Putamen (tissue), 1 donor: ENCODE measurements around the gene ARMH4.
A peak's percentile ranks its signal among the peaks of the same experiment; 100 is the strongest.
"Not testable (repeated sequence)": the region's sequence is repeated elsewhere in the genome, so short reads cannot be mapped to it uniquely, and the experiment has no call there.

ENCODE experiments used
- DNase-seq: peaks from one replicate; pipeline ENCODE4 v3.0.0-alpha.2; 2016; ENCODE audit warnings: low spot score

The ARMH4 gene

DNA sequence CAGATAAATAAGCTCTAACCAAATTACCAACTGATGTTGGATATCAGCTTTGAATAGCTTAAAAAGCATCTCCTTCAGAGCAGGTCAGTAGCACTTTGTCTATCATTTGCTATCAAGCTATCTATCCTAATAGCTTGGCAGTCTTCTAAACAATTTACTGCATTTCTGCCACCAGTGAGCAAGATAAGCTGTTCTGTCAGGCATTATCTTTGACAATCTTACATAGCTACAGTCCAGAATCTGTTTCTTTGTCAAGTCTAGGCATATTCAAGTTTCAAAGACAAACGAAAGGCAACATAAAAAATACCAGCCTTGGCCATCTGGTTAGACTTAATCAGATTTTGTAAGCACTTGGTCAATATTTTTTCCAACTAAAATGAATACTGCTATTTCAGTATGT is 5.6 kb downstream of the ARMH4 start:
- no peak for DNase-seq

- DNase-seq, result no peak
Measured at GRCh38 chr14:58145936-58146335, 6.1 kb downstream of the ARMH4 start.

GRCh38 chr14:58143106-58143505 is 8.9 kb downstream of the ARMH4 start:
- DNase-seq, result no peak

DNA sequence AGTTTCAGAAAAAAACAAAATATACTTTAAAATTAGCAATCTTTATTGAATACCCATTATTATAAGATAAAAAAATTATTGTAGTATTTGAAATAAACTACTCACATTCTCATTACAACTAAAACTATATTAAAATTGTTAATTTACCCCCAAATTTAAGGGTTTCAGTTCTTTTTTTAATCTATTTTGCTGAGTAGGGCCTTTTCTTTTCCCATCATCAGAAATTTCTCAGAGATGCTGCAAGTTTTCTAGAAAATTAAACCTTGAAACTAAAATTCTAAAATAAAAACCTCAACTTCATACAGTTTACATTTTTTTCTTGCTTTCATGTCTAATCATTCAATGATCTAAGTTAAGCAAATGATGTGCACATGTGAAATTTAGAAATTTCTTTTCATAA is 10.1 kb downstream of the ARMH4 start:
- no peak for DNase-seq

DNA sequence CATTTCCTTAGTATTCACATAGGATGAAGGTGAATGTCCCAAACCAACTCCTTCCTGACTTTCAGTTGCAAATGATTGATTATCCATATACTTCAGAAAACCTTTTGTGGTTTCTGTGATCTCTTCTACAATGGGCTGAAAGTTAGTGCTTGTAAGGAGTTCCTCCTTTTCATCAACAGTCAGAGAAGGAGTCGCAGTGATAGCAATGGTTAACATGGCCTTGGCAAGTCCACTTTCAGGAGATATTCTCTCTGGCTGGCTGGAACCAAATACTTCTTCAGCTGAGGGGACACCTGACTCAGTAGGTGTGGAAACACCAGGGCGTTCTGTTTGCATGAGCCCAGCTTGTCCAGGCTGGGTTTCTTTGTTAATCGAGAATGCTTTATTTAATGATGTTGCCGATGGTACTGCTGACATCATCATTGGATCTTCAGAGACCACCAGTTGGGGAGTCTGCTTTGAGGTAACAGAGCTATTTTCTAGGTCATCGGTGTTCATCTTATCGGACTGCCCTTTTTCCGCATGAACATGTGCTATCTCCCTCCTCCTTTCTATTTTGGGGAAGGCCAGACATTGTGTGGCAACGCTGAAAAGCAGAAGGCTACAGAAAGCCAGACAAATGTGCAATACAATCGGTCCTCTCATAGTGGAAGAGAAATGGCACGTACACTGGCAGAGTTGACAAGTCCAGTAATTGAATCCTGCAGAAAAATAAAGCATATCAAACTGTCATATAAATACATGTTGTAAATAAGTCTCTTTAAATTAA is 13.1 kb downstream of the ARMH4 start:
- no peak for DNase-seq

- DNase-seq, result no peak
Measured at GRCh38 chr14:58138031-58138713, 13.8 kb downstream of the ARMH4 start.

- DNase-seq, result no peak
Measured at GRCh38 chr14:58133739-58134138, 18.3 kb downstream of the ARMH4 start.

- DNase-seq, result no peak
Measured at GRCh38 chr14:58131386-58131785, 20.6 kb downstream of the ARMH4 start.

GRCh38 chr14:58130116-58130782 is 21.8 kb downstream of the ARMH4 start:
- no peak for DNase-seq

- no peak for DNase-seq
Measured at GRCh38 chr14:58129208-58129607, 22.8 kb downstream of the ARMH4 start.

- DNase-seq, result no peak
Measured at GRCh38 chr14:58128416-58128815, 23.6 kb downstream of the ARMH4 start.

DNA sequence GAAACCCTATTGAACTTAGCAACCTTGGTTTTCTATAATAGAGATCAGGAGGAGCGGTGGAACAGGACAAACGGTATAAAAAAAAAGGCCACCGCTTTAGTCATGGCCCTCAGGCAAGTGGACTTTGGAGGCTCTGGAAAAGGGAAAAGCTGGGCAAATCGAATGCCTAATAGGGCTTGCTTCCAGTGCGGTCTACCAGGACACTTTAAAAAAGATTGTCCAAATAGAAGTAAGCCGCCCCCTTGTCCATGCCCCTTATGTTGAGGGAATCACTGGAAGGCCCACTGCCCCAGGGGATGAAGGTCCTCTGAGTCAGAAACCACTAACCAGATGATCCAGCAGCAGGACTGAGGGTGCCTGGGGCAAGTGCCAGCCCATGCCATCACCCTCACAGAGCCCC is 29.5 kb downstream of the ARMH4 start:
- DNase-seq, result not testable (repeated sequence)

GRCh38 chr14:58121530-58122186 is 30.4 kb downstream of the ARMH4 start:
- DNase-seq, result no peak

- DNase-seq, result no peak
Measured at GRCh38 chr14:58119381-58119780, 32.6 kb downstream of the ARMH4 start.

DNA sequence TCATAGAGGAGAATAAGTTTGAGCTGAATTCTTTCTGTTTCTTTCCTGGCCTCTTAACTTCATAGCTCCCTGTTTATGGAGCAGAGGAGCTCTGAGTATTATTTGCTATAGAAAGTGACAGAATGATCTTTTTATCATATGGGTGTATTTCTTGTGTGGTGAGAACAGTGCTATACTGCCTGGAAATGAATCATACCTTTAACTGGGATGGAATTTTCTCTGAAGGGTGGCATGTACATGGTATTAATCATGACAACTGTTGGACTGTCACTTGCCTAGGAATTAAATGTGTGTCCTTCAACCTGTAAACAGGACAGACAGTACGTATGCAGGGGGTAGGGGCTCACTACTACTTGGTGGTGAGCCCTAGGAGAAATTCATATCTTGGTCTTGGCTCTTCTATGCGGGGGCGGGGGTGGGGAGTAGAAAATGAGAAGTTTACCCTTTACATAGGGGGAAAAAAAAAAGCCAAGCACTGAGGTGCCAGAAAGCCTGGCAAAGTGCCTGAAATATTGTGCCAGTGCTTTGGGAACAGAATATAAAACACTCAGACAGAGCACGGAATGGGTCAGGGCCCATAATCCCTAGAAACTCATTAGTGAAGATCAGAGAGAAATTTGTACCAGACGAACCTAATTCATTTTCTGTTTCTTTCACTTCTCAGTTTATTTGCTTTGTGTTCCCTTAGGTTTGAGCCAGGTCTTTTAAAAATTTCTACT is 33.8 kb downstream of the ARMH4 start:
- no peak for DNase-seq

- no peak for DNase-seq
Measured at GRCh38 chr14:58109744-58110143, 42.3 kb downstream of the ARMH4 start.

DNA sequence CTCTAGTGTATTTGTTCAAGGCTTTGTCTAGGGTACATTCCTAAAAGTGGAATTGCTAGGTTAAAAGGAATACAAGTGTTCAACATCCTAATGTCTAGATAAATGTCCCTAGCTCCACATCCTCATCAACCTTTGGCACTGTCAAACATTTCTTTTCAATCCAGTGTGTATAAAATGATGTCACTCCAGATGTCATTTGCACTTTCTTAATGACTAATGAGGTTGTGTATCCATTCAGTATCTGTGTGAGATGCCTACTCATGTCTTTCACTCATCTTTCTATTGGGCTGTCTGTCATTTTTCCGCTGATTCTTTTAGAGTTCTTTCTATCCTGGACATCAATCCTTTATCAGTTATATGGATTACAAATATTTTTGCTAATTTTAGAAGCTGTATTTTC is 43.3 kb downstream of the ARMH4 start:
- no peak for DNase-seq

DNA sequence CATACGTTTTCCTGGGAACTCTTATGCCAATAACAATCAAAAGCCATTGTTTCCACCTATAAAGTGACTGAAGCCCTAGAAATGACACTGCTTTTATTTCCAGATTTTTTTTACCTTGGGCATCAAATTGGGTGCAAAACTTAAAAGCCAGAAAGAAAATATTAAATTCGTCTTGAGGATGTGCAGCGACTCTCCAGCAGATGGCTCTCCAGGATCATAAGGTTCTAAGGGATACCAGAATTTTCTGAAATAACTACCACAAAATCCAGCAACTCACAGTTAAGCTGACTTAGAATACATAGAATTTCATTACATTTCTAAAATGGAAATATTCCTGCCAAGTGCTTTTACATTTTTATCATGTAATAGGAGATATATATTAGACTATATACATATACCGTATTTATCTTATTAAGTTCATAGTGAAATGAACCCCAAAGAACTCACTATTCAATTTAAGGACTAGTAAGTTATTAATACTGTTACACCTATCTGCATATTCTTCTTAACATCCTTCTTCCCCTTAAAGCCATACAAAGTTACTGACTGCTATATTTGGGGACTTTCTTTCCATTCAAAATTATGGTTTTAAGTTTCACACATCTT is 44.0 kb downstream of the ARMH4 start:
- DNase-seq, result peak; percentile 57

DNA sequence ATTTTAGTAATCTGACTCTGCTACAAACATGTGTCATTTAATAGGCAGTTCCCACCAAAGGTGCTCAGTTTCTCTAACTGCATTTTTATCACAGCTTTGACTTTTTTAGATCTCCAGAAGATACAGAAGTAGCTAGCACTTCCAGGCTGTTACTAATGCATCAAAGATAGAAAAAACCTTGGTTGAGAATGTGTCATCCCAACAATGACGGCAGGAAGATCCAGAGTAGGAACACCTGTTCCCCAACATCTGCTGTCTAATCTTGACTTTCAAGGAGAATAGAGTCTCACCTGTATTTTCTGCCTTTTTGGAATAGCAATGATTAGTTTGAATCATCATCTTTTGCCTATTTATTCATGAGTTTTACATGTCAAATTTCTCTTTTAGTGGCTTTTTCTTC is 45.0 kb downstream of the ARMH4 start:
- DNase-seq, result no peak

DNA sequence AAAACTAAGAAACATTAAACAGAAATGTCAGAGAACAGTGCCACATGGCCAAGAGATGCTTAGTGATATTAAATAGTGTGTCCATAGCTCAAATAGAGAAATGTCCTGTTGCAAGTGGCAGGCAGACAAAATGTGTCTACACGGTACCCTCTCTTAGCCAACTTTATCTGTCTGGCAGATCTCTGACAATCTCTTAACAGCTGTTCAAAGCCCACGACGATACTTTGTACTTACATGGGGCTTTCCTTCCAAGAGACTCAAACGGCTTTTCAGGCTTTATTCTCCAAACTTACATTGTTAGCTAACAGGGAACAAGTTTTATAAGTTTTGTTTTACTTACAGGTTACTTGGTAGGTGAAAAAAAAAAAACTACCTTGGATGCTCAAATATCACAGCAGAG is 45.6 kb downstream of the ARMH4 start:
- no peak for DNase-seq

DNA sequence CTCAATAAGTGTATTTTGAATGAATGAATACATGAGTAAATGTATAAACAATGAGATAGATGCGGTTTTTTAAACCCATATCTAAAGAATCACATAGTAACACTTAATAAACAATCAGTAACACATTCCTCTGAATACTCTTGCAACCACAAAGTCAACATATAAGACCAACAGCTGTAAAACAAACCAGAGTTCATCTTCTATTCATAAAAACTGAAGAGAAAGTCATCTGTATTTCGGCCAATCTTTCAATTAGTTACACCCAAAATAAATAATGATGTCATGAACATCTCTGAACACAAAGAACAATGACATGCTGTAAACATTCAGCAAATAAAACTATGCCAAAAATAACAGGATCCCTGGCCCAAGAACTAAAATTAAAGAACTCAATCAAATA is 47.2 kb downstream of the ARMH4 start:
- no peak for DNase-seq
